Kidney epithelial cell (primary cell): ENCODE results near the gene VAV1. TPM values are rescaled to one million over a fixed set of nuclear protein-coding genes. Genes with fewer than 3 reads are reported as not detected.

Source experiments
- DNase-seq: peaks from one replicate; pipeline ENCODE4 v3.0.0-alpha.2; 2010; ENCODE audit warnings: low read depth
- H3K27me3 ChIP-seq: 2 replicates; pipeline ENCODE4 v1.6.0; 2011; ENCODE audit warnings: low read length; ENCODE audit not compliant: control insufficient read depth, insufficient read depth
- H3K36me3 ChIP-seq: 2 replicates; pipeline ENCODE4 v1.5.1; 2011; ENCODE audit warnings: low read length; ENCODE audit not compliant: control insufficient read depth, insufficient read depth
- H3K4me3 ChIP-seq: 2 replicates; pipeline ENCODE4 v1.5.1; 2011; ENCODE audit warnings: low read depth, mild to moderate bottlenecking, control low read depth, low read length
- total RNA-seq: library from RNA; depleted of rRNA; stranded (reverse); fragments of >200 nt; gene quantifications from 2 replicates; pipeline ENCODE4 v1.2.3, GENCODE V29; 2015
- TF ChIP-seq, protein P1 (sequence below): IDR thresholded peaks from 2 replicates; pipeline ENCODE4 v1.5.1; 2011; ENCODE audit warnings: mild to moderate bottlenecking, moderate library complexity, low read length, control low read depth, inconsistent platforms; ENCODE audit not compliant: insufficient read depth, poor library complexity, severe bottlenecking

VAV1 gene, protein sequence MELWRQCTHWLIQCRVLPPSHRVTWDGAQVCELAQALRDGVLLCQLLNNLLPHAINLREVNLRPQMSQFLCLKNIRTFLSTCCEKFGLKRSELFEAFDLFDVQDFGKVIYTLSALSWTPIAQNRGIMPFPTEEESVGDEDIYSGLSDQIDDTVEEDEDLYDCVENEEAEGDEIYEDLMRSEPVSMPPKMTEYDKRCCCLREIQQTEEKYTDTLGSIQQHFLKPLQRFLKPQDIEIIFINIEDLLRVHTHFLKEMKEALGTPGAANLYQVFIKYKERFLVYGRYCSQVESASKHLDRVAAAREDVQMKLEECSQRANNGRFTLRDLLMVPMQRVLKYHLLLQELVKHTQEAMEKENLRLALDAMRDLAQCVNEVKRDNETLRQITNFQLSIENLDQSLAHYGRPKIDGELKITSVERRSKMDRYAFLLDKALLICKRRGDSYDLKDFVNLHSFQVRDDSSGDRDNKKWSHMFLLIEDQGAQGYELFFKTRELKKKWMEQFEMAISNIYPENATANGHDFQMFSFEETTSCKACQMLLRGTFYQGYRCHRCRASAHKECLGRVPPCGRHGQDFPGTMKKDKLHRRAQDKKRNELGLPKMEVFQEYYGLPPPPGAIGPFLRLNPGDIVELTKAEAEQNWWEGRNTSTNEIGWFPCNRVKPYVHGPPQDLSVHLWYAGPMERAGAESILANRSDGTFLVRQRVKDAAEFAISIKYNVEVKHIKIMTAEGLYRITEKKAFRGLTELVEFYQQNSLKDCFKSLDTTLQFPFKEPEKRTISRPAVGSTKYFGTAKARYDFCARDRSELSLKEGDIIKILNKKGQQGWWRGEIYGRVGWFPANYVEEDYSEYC
- total RNA-seq = 0.27 and 0.50 TPM in 2 replicates

DNA sequence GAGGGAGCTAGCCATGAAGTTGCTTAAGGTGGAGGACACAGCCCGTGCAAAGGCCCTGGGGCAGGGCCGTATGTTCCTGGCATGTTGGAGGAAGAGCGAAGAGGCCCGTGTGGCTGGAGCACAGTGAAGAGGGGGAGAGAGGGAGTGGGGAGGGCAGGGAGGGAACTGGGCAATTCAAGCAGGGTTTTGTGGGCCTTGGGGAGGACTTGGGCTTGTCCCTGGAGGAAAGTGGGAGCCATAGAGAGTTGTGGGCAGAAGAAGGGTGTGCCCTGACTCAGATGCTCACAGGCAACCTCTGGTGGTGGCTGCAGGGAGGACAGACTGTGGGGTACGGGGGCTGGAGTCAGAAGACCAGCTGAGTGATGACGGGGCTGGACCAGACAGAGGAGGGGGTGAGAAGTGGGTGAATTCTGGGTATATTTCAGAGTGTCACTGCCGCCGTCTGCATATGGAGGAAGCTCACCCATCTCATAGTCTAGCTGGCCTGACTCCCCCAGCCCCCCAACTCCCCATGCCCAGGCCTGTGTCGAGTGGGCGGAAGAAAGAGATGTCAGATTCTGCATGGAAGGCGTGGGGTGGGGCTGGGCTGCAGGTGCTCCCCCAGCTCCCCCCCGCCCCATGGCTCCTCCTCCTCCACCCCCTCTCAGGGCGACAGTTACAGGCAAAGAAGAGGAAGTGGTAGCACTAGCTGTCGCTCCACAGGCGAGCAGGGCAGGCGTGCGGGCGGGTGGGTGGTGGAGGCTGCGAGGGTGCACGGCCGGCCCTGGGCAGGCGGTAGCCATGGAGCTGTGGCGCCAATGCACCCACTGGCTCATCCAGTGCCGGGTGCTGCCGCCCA, at the start of gene VAV1:
Gene VAV1, plus strand, starts transcription at position 681 of the 838 bp plus-strand sequence. Its CDS starts 100 bp downstream, at position 781.
- Histone ChIP-seq H3K4me3 (no peak within 1 kb of the TSS), H3K27me3 (peaks cover 2% of the 10 kb centered on the region), H3K36me3 (no peaks in the 10 kb centered on the region)
- DNase-seq = no peak
- TF ChIP-seq, protein P1, sequence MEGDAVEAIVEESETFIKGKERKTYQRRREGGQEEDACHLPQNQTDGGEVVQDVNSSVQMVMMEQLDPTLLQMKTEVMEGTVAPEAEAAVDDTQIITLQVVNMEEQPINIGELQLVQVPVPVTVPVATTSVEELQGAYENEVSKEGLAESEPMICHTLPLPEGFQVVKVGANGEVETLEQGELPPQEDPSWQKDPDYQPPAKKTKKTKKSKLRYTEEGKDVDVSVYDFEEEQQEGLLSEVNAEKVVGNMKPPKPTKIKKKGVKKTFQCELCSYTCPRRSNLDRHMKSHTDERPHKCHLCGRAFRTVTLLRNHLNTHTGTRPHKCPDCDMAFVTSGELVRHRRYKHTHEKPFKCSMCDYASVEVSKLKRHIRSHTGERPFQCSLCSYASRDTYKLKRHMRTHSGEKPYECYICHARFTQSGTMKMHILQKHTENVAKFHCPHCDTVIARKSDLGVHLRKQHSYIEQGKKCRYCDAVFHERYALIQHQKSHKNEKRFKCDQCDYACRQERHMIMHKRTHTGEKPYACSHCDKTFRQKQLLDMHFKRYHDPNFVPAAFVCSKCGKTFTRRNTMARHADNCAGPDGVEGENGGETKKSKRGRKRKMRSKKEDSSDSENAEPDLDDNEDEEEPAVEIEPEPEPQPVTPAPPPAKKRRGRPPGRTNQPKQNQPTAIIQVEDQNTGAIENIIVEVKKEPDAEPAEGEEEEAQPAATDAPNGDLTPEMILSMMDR = no peak

DNA sequence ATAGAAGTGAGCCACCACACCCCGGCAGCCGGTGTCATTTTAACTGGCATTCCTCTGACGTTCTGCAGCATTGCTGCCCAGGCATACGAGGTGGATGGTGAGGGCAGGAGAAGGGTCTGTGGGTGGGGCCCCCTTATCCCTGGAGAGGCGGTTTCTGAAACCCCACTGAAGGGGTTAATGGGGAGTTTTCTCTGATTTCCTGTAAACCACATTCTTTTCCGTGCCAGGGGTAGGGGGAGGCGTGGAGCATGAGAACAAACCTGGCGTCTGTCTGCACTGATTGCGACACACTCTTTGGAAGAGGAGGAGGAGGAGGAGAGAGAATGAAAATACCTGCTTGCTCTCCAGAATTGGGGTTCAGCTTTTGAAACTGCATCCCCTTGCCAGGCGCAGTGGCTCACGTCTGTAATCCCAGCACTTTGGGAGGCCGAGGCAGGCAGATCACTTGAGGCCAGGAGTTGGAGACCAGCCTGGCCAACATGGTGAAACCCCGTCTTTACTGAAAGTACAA, 49.3 kb upstream of the VAV1 start:
- H3K4me3 ChIP-seq = no peak overlapping the region
- no peaks in the 10 kb centered on the region for H3K36me3 ChIP-seq
- no peaks in the 10 kb centered on the region for H3K27me3 ChIP-seq
- TF ChIP-seq, protein P1 = no peak
- DNase-seq = no peak

DNA sequence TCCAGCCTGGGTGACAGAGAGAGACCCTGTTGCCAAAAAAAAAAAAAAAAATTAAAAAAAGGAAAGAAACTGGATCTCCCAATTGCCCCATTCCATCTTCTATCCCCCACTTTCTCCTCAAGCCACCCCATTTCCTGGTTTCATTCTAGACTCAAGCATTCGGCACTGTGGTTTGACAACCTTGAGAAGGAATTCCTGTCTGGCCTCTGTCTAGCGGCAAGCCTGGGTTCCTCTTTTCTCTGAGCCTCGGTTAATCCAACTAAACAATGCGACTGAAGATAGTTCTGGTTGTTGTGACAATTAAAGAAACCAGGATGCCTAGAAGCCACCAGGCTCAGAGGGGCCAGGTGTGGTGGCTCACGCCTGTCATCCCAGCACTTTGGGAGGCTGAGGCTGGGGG, 48.8 kb upstream of the VAV1 start:
- no peaks in the 10 kb centered on the region for H3K27me3 ChIP-seq
- no peak overlapping the region for H3K4me3 ChIP-seq
- TF ChIP-seq, protein P1 = no peak
- no peak for DNase-seq
- H3K36me3 ChIP-seq = no peaks in the 10 kb centered on the region

DNA sequence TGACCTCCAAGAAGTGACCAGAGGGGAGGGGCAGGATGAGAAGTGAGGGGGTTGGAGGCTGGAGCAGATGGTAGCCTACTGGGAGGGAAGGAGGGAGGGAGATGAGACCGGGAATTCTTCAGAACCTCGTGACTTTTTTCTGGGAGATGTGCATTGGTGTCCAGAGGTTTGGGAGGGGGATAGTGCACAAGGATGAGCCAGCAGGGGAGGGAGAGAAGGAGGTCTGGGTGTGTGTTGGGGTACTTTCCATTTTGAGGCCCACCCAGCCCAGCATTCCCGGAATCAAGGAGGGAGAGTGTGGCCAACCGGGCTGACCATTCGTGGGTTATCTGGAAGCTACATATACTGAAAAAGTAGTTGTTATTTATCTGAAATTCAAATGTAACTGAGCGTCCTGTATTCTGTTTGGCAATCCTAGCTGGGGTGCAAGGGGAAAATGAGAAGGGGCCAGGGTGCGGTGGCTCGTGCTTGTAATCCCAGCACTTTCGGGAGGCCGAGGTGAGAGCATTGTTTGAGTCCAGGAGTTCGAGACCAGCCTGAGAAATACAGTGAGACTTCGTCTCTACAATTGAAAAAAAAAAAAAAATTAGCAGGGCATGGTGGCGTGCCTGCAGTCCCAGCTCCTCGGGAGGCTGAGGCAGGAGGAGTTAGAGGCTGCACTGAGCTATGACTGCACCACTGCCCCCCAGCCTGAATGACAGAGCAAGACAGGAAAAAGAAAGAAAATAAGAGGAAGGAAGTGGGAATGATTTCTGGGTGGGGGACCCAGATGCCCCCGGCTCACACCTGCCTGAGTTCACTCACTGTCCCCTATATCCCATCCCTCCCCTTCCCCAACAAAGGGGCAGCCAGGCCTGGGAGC, 47.6 kb upstream of the VAV1 start:
- TF ChIP-seq, protein P1 = no peak
- no peak for DNase-seq
- H3K27me3 ChIP-seq = no peaks in the 10 kb centered on the region
- H3K36me3 ChIP-seq = no peaks in the 10 kb centered on the region
- H3K4me3 ChIP-seq = no peak overlapping the region
